Gastrocnemius medialis (tissue), 4 donors: ENCODE results near the gene SETBP1.

Experiments used
- POLR2A ChIP-seq, 2 donors: fragments of 450-650 bp; IDR thresholded peaks; one replicate each; pipeline ENCODE4 v1.6.1; 2017; ENCODE audit warnings: antibody characterized with exemption in 2 of 2, mild to moderate bottlenecking in 2 of 2, moderate library complexity in 2 of 2
- TF ChIP-seq, protein P1 (sequence below), 5 experiments: fragments of 450-650 bp in 3 of 5; fragments of 200-600 bp in 2 of 5; sonication (generic) in 2 of 5; IDR thresholded peaks in 4 of 5; conservative IDR thresholded peaks in 1 of 5; 1 replicate in 4 of 5; 2 replicates in 1 of 5; pipeline ENCODE4 v1.5.1; 2016 to 2019; ENCODE audit warnings: antibody characterized with exemption in 5 of 5, mild to moderate bottlenecking in 3 of 5, moderate library complexity in 3 of 5

- TF ChIP-seq, protein P1, sequence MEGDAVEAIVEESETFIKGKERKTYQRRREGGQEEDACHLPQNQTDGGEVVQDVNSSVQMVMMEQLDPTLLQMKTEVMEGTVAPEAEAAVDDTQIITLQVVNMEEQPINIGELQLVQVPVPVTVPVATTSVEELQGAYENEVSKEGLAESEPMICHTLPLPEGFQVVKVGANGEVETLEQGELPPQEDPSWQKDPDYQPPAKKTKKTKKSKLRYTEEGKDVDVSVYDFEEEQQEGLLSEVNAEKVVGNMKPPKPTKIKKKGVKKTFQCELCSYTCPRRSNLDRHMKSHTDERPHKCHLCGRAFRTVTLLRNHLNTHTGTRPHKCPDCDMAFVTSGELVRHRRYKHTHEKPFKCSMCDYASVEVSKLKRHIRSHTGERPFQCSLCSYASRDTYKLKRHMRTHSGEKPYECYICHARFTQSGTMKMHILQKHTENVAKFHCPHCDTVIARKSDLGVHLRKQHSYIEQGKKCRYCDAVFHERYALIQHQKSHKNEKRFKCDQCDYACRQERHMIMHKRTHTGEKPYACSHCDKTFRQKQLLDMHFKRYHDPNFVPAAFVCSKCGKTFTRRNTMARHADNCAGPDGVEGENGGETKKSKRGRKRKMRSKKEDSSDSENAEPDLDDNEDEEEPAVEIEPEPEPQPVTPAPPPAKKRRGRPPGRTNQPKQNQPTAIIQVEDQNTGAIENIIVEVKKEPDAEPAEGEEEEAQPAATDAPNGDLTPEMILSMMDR (IDR thresholded peaks at IDR 0.05 in 4 of 5, conservative IDR thresholded peaks at IDR 0.05 in 1 of 5) = no peak
- no peak for TF ChIP-seq POLR2A (IDR thresholded peaks at IDR 0.05)
Measured at GRCh38 chr18:44714376-44714775, 33.7 kb downstream of the SETBP1 start.
